HTR-8/SVneo (cell line): Measurements from ENCODE around the gene NETO1.

Source experiments
- DNase-seq: peaks from one replicate; pipeline ENCODE4 v3.0.0; 2011; ENCODE audit warnings: low spot score, mixed read lengths; ENCODE audit not compliant: insufficient read length
- FAIRE-seq: peaks from 2 replicates; lab custom pipeline; 2011; peaks lifted over from hg19 to GRCh38; lab: Jason Lieb, UNC

The NETO1 gene

GRCh38 chr18:72867746-72868584 lies at the start of gene NETO1:
TSS of gene NETO1 (minus strand) at chr18:72867987. CDS start at chr18:72867291, 696 bp downstream.
- FAIRE-seq (no peak), DNase-seq (no peak)

- DNase-seq (no peak), FAIRE-seq (no peak)
These were observed 42.3 kb upstream of the NETO1 start for GRCh38 chr18:72910045-72910444.

- FAIRE-seq (no peak), DNase-seq (no peak)
These were observed 40.4 kb upstream of the NETO1 start for GRCh38 chr18:72908181-72908580.

- FAIRE-seq (no peak), DNase-seq (no peak)
These were observed 35.2 kb upstream of the NETO1 start for GRCh38 chr18:72903033-72903432.

- FAIRE-seq (no peak), DNase-seq (no peak)
These were observed 31.6 kb upstream of the NETO1 start for GRCh38 chr18:72899338-72899737.

GRCh38 chr18:72898870-72899269 lies 31.1 kb upstream of the NETO1 start:
- DNase-seq: no peak
- FAIRE-seq: no peak

- DNase-seq: no peak
- no peak for FAIRE-seq
These were observed 27.8 kb upstream of the NETO1 start for GRCh38 chr18:72895548-72895947.

GRCh38 chr18:72878561-72878960 lies 10.8 kb upstream of the NETO1 start:
- no peak for FAIRE-seq
- DNase-seq: no peak

- no peak for DNase-seq
- no peak for FAIRE-seq
These were observed 10.4 kb upstream of the NETO1 start for GRCh38 chr18:72878143-72878542.

GRCh38 chr18:72871091-72871490 lies 3.3 kb upstream of the NETO1 start:
- DNase-seq: peak; percentile 8

GRCh38 chr18:72869226-72870185 lies 1.7 kb upstream of the NETO1 start:
- no peak for FAIRE-seq
- DNase-seq: no peak

More at GRCh38 chr18:72871091-72871490, 3.3 kb upstream of the NETO1 start:
- FAIRE-seq: no peak

GRCh38 chr18:72868585-72869225 lies 918 bp upstream of the NETO1 start:
- FAIRE-seq (no peak), DNase-seq (no peak)

GRCh38 chr18:72866901-72867745 lies 664 bp downstream of the NETO1 start:
- DNase-seq (no peak), FAIRE-seq (no peak)

GRCh38 chr18:72866442-72866900 lies 1.3 kb downstream of the NETO1 start:
- DNase-seq (no peak), FAIRE-seq (no peak)

GRCh38 chr18:72863754-72864153 lies 4.0 kb downstream of the NETO1 start:
- FAIRE-seq: no peak

GRCh38 chr18:72859088-72859487 lies 8.7 kb downstream of the NETO1 start:
- no peak for FAIRE-seq
- DNase-seq: no peak

More at GRCh38 chr18:72863754-72864153, 4.0 kb downstream of the NETO1 start:
- DNase-seq: no peak

GRCh38 chr18:72849671-72850070 lies 18.1 kb downstream of the NETO1 start:
- FAIRE-seq (no peak), DNase-seq (no peak)

GRCh38 chr18:72848503-72849237 lies 19.1 kb downstream of the NETO1 start:
- DNase-seq: no peak

GRCh38 chr18:72847771-72848170 lies 20.0 kb downstream of the NETO1 start:
- DNase-seq (no peak), FAIRE-seq (no peak)

More at GRCh38 chr18:72848503-72849237, 19.1 kb downstream of the NETO1 start:
- no peak for FAIRE-seq
